GM03348 (cell line): ENCODE data around the gene YIF1B.
"Not testable (repeated sequence)": the region's sequence is repeated elsewhere in the genome, so short reads cannot be mapped to it uniquely, and the experiment has no call there.

Experiments
- DNase-seq: peaks from one replicate; pipeline ENCODE4 v3.0.0; 2012; ENCODE audit warnings: low spot score

The YIF1B gene

DNA sequence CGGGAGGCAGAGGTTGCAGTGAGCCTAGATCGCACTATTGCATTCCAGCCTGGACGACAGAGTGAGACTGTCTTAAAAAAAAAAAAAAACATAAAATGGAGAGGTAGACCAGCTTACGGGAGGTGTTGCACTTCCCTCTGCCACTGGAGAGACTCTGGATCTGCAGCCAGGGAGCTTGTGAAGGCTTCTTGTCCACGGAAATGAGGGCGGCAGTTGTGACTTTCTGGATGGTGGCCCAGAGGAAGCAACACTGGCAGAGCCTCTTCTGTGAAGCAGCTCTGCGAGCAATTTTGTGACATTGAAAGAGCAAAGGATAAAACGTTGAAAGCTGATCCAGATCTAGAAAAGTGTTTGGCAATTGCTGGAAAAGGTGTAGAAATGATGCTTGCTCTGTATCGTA lies 41.0 kb downstream of the YIF1B start:
- DNase-seq: no peak

- DNase-seq: no peak
Measured at GRCh38 chr19:38273499-38273898, 42.2 kb downstream of the YIF1B start.

GRCh38 chr19:38270587-38271167 lies 45.1 kb downstream of the YIF1B start:
- peak; percentile 23 for DNase-seq

DNA sequence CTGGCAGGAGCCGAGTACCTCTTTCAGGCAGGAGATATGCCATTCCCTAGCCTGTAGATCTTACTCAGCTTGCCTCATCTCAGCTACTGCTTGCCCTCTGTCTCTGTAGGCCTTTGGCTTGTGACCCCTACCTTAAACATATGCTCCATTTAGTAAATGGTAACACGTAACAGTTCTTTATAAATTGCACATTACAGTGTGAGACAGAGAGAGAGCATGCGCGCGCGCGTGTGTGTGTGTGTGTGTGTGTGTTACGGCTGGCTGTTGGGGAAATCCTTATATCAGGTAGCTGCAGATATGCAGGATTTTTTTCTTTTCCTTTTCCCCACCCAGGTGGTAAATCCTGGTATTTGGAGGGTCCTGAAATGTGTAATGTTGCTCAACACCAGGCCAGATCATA lies 47.2 kb downstream of the YIF1B start:
- no peak for DNase-seq

DNA sequence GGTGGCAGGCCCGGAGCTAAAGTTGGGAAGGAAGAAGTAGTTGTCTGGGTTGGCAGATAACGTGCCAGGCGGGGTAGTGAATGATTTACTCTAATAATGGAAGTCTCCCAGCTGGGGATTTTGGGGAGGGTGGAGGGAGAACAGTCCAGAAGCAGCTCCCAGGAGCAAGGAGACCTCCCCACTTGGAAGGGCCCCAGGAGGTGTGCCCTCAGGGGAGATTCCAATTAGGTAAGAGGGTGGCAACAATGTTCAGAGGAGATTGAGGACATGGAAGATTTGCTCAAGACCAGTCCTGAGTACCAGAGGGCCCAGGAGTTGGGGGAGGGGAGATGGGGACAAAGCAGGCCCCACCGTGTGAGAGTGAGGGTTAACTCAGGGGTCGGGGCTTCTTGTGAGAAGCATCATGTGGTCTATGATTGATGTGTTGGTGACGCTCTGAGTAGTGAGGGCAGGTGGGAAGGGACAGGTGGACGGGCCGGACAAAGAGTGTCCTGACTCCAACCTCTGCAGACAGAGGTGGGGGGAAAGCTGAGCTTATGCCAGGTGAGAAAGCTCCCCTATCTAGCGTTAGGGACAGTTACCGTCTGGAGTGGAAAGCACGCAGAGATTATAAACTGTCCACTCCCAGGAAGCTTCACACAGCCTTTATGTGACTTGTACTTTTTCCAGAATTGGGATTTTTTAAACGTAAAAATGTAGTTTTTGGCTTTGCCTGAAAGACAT lies 47.8 kb downstream of the YIF1B start:
- no peak for DNase-seq

- DNase-seq: no peak
Measured at GRCh38 chr19:38266981-38267597, 48.7 kb downstream of the YIF1B start.

DNA sequence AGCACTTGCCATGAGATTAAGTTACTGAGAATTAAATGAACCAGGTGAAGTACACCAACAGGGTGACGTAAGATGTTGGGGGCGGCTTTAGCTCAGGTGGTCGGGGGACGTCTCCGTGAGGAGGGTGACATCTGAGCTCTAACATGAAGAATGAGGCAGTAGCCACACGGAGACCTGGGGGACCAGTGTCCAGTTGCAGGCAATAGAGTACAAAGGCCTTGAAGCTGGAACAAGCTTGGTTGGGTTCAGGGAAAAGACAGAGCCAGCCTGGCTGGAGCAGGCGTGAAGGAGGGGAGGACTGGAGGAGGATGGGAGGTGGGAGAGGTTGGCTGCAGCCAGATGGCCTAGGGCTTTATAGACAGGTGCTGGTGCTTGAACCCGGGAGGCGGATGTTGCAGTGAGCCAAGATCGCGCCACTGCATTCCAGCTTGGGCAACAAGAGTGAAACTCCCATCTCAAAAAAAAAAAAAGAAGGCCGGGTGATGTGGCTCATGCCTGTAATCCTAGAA lies 49.8 kb downstream of the YIF1B start:
- no peak for DNase-seq

GRCh38 chr19:38265213-38265861 lies 50.4 kb downstream of the YIF1B start:
- DNase-seq: no peak

- no peak for DNase-seq
Measured at GRCh38 chr19:38264486-38265212, 51.1 kb downstream of the YIF1B start, which contains the start of gene SPINT2. SPINT2 (plus strand) TSS chr19:38264573; CDS start chr19:38264893, 320 bp downstream.

GRCh38 chr19:38263689-38264485 lies 51.9 kb downstream of the YIF1B start:
- DNase-seq: peak; percentile 74

DNA sequence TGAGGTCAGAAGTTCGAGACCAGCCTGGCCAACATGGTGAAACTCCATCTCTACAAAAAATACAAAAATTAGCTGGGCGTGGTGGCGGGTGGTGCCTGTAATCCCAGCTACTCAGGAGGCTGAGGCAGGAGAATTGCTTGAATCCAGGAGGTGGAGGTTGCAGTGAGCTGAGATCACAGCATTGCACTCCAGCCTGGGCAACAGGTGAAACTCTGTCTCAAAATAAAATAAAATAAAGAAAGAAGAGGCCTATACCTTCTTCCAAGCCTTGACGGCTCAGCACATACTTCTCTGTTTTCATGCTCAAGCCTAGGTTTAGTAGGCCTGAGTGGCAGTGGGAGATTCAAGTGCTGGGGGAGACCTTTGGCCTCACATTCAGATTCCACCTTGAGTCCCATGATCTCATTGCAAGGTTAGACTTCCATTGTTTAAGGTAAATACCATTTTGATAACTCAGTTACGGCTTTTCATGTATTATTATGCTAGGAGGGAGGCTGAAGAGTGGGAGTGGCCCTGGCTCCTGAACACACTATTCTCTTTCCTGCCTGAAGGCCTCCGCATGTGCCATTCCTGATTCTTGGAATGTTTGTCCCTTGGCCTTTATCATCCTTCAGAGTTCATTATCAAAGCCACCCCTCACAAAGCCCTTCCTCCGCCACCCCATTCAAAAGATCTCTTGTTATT lies 53.0 kb downstream of the YIF1B start:
- DNase-seq: no peak

DNA sequence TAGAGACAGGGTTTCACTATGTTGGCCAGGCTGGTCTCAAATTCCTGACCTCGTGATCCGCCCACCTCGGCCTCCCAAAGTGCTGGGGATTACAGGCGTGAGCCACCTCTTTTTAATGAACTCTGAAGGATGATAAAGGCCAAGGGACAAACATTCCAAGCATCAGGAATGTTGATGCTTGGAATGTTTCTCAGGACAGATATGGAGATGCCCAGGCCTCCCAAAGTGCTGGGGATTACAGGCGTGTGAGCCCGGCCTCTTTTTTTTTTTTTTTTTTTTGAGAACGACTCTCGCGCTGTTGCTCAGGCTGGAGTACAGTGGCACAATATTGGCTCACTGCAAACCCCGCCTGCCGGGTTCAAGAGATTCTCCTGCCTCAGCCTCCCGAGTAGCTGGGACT lies 53.8 kb downstream of the YIF1B start:
- not testable (repeated sequence) for DNase-seq

DNA sequence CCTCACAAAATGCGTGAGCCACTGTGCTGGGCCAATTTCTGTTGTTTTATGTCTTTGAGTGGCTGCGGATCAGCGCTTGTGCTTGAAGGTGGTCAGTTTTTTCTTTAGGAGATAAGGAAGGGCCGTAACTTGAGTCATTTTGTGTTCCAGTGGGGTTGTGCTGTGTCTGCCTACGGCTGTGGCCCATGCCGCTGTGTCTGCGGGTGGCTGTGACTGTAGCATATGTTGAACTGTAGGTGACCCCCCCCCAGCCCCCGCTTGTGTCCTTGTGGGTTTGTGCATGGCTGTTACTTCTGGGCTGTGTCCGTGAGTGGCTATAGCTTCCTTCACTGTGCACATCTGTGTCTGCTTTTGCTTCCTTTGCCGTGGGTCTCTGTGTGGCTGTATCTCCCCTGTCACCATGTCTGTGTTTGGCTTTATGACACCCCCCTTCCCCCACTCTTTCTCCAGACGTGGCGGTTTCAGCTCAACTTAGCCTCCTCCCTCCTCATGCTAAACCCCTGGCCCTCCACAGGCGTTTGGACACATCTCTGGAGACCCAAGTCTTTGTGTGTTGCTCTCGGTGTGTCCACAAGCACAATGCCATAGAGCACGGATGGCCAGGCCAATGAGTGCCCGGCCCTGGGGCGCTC lies 60.2 kb downstream of the YIF1B start:
- DNase-seq: no peak

- DNase-seq: no peak
Measured at GRCh38 chr19:38253788-38254187, 62.0 kb downstream of the YIF1B start.
